KMS-11 (cell line): Measurements from ENCODE around the gene PACSIN2.

Source experiments
- H2AFZ ChIP-seq: fragments of 200-600 bp; sonication (generic); 2 replicates; pipeline ENCODE4 v1.6.1; 2016; ENCODE audit warnings: antibody characterized with exemption, mixed run types, low read depth
- H3K27ac ChIP-seq: fragments of 200-600 bp; sonication (generic); 2 replicates; pipeline ENCODE4 v1.6.1; 2016; ENCODE audit warnings: mild to moderate bottlenecking, mixed run types
- H3K27me3 ChIP-seq: fragments of 200-600 bp; sonication (generic); 2 replicates; pipeline ENCODE4 v1.6.1; 2017; ENCODE audit warnings: mild to moderate bottlenecking, low read depth, mixed run types, moderate library complexity; ENCODE audit not compliant: insufficient read depth
- H3K36me3 ChIP-seq: fragments of 200-600 bp; sonication (generic); 2 replicates; pipeline ENCODE4 v1.6.1; 2017; ENCODE audit warnings: mild to moderate bottlenecking, mixed run types; ENCODE audit not compliant: insufficient read depth
- H3K4me1 ChIP-seq: fragments of 200-600 bp; sonication (generic); 2 replicates; pipeline ENCODE4 v1.6.1; 2016; ENCODE audit warnings: mild to moderate bottlenecking, low read depth, mixed run types; ENCODE audit not compliant: poor library complexity, severe bottlenecking
- H3K4me2 ChIP-seq: fragments of 200-600 bp; sonication (generic); 2 replicates; pipeline ENCODE4 v1.7.0; 2016; ENCODE audit warnings: mild to moderate bottlenecking, mixed run types
- H3K4me3 ChIP-seq: fragments of 200-600 bp; sonication (generic); IDR thresholded peaks from 2 replicates; pipeline ENCODE4 v1.6.1; 2017; ENCODE audit warnings: low read depth, low read length, mixed read lengths; ENCODE audit not compliant: insufficient read depth
- H3K79me2 ChIP-seq: fragments of 200-600 bp; sonication (generic); 2 replicates; pipeline ENCODE4 v1.6.1; 2016; ENCODE audit warnings: low read depth, mixed run types; ENCODE audit not compliant: insufficient read depth
- H3K9ac ChIP-seq: fragments of 200-600 bp; sonication (generic); 2 replicates; pipeline ENCODE4 v1.6.1; 2016; ENCODE audit warnings: mild to moderate bottlenecking, mixed run types
- H4K20me1 ChIP-seq: fragments of 200-600 bp; sonication (generic); 2 replicates; pipeline ENCODE4 v1.6.1; 2016; ENCODE audit warnings: mild to moderate bottlenecking, mixed run types; ENCODE audit not compliant: insufficient read depth
- CTCF ChIP-seq: fragments of 200-600 bp; sonication (generic); conservative IDR thresholded peaks from 2 replicates; pipeline ENCODE4 v1.6.1; 2017; ENCODE audit warnings: low read depth, mild to moderate bottlenecking, antibody characterized with exemption, low read length, moderate library complexity, mixed read lengths

Gene PACSIN2

GRCh38 chr22:42881982-42882656, 132.8 kb downstream of the PACSIN2 start:
- TF ChIP-seq CTCF: no peak
- H3K36me3 ChIP-seq: no peaks in the 10 kb centered on the region
- H2AFZ ChIP-seq: no peak overlapping the region
- no peak overlapping the region for H3K4me3 ChIP-seq
- no peaks in the 10 kb centered on the region for H3K79me2 ChIP-seq
- H3K9ac ChIP-seq: no peak overlapping the region
- no peaks in the 10 kb centered on the region for H3K4me1 ChIP-seq
- H3K27me3 ChIP-seq: no peaks in the 10 kb centered on the region
- H4K20me1 ChIP-seq: no peaks in the 10 kb centered on the region
- H3K4me2 ChIP-seq: no peak overlapping the region
- no peak overlapping the region for H3K27ac ChIP-seq

- H3K27me3 ChIP-seq: no peaks in the 10 kb centered on the region
- H4K20me1 ChIP-seq: no peaks in the 10 kb centered on the region
- H2AFZ ChIP-seq: no peak overlapping the region
- H3K4me1 ChIP-seq: no peaks in the 10 kb centered on the region
- H3K36me3 ChIP-seq: no peaks in the 10 kb centered on the region
- no peak overlapping the region for H3K4me3 ChIP-seq
- TF ChIP-seq CTCF: no peak
- H3K27ac ChIP-seq: no peak overlapping the region
- H3K4me2 ChIP-seq: no peak overlapping the region
- H3K9ac ChIP-seq: no peak overlapping the region
- H3K79me2 ChIP-seq: no peaks in the 10 kb centered on the region
Measured at GRCh38 chr22:42881298-42881697, 133.7 kb downstream of the PACSIN2 start.

- Histone ChIP-seq H3K4me3 (no peak overlapping the region), H3K36me3 (no peaks in the 10 kb centered on the region), H3K9ac (no peak overlapping the region), H3K27me3 (no peaks in the 10 kb centered on the region), H3K4me1 (no peaks in the 10 kb centered on the region), H3K79me2 (no peaks in the 10 kb centered on the region), H2AFZ (no peak overlapping the region), H3K4me2 (no peak overlapping the region), H4K20me1 (no peaks in the 10 kb centered on the region), H3K27ac (no peak overlapping the region)
- TF ChIP-seq CTCF: no peak
Measured at GRCh38 chr22:42880815-42881214, 134.1 kb downstream of the PACSIN2 start.

DNA sequence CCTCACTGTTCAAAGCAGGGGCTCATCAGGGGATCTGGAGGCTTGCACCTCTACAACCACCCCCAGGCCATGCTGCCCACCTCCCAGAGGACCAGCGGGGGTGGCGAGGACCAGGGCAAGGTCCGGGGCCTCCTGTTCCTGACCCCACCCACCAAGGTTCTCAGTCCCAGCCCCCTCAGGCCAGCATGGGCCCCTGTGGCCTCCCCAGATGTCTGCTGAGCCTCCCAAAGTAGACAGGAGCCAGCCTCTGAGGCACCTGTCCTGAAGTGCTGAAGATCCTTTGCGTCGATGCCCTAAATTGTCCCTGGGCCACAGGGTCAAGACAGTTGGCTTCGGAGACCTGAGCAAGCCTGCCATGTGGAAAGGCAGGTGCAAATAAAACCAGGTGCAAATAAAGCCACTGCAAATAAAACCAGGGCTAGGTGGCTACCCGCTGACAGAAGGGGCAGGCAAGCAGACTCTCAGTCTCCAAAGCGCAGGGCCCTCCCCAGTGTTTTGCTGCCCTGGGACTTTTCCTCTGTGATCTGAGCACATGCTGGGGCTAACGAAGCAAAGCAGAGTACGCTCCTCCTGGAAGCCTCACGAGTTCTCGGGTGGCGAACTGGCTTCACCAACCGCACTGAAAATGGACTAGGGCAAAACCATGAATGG, 135.5 kb downstream of the PACSIN2 start:
- Histone ChIP-seq H3K27me3 (no peaks in the 10 kb centered on the region), H3K9ac (no peak overlapping the region), H3K4me2 (no peak overlapping the region), H3K4me3 (no peak overlapping the region), H4K20me1 (no peaks in the 10 kb centered on the region), H3K36me3 (no peaks in the 10 kb centered on the region), H3K79me2 (no peaks in the 10 kb centered on the region), H3K4me1 (no peaks in the 10 kb centered on the region), H3K27ac (no peak overlapping the region), H2AFZ (no peak overlapping the region)
- TF ChIP-seq CTCF: no peak
